ENCODE measurements around the gene LRRC4.

DNA sequence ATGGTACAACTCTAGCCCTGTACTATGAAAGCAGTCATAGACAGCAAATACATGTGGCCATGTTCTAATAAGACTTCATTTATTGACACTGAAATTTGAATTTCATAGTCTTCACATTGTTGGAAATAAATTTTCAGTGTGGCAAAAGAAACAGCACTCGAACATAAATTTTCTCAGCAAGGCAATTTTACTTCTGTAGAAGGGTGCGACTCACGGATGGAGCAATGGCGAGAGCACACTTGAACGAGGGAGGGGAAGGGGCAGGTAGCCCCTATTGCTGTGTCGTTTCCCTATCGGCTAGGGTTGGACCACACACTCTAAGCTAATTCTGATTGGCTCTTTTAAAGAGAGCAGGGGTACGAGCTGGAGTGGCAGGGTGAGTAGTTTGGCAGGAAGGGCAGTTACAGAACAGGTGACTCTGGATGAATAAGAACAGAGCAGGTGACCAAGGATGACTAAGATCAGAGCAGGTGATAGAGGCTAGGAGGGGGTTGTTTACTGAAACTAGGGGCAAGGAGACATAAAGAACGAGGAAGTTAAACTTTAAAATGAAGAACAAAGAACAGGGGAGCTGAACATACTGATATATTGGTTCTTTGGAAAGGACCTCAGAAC is 52.0 kb downstream of the LRRC4 start:
- TF ChIP-seq, protein P1, sequence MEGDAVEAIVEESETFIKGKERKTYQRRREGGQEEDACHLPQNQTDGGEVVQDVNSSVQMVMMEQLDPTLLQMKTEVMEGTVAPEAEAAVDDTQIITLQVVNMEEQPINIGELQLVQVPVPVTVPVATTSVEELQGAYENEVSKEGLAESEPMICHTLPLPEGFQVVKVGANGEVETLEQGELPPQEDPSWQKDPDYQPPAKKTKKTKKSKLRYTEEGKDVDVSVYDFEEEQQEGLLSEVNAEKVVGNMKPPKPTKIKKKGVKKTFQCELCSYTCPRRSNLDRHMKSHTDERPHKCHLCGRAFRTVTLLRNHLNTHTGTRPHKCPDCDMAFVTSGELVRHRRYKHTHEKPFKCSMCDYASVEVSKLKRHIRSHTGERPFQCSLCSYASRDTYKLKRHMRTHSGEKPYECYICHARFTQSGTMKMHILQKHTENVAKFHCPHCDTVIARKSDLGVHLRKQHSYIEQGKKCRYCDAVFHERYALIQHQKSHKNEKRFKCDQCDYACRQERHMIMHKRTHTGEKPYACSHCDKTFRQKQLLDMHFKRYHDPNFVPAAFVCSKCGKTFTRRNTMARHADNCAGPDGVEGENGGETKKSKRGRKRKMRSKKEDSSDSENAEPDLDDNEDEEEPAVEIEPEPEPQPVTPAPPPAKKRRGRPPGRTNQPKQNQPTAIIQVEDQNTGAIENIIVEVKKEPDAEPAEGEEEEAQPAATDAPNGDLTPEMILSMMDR (IDR thresholded peaks at IDR 0.05; ENCODE audit: insufficient read depth, low read length), result no peak
- TF ChIP-seq POLR2AphosphoS5 (IDR thresholded peaks at IDR 0.05; ENCODE audit: low read depth) (no peak), SPI1 (IDR thresholded peaks at IDR 0.05; ENCODE audit: borderline replicate concordance, low read depth) (no peak)
- TF ChIP-seq, protein P2, sequence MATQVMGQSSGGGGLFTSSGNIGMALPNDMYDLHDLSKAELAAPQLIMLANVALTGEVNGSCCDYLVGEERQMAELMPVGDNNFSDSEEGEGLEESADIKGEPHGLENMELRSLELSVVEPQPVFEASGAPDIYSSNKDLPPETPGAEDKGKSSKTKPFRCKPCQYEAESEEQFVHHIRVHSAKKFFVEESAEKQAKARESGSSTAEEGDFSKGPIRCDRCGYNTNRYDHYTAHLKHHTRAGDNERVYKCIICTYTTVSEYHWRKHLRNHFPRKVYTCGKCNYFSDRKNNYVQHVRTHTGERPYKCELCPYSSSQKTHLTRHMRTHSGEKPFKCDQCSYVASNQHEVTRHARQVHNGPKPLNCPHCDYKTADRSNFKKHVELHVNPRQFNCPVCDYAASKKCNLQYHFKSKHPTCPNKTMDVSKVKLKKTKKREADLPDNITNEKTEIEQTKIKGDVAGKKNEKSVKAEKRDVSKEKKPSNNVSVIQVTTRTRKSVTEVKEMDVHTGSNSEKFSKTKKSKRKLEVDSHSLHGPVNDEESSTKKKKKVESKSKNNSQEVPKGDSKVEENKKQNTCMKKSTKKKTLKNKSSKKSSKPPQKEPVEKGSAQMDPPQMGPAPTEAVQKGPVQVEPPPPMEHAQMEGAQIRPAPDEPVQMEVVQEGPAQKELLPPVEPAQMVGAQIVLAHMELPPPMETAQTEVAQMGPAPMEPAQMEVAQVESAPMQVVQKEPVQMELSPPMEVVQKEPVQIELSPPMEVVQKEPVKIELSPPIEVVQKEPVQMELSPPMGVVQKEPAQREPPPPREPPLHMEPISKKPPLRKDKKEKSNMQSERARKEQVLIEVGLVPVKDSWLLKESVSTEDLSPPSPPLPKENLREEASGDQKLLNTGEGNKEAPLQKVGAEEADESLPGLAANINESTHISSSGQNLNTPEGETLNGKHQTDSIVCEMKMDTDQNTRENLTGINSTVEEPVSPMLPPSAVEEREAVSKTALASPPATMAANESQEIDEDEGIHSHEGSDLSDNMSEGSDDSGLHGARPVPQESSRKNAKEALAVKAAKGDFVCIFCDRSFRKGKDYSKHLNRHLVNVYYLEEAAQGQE (IDR thresholded peaks at IDR 0.05; ENCODE audit: insufficient replicate concordance, low read depth), result no peak
